Testis (tissue), 2 donors: Measurements from ENCODE around the gene C2CD3.

Source experiments
- CTCF ChIP-seq, 3 experiments: fragments of 450-650 bp in 2 of 3; fragments of 200-600 bp in 1 of 3; sonication (generic) in 1 of 3; IDR thresholded peaks; one replicate each; pipeline ENCODE4 v1.5.1; 2016 to 2019; ENCODE audit warnings: antibody characterized with exemption in 3 of 3, mild to moderate bottlenecking in 2 of 3, moderate library complexity in 1 of 3
- POLR2A ChIP-seq: fragments of 450-650 bp; IDR thresholded peaks from one replicate; pipeline ENCODE4 v1.6.1; 2017; ENCODE audit warnings: antibody characterized with exemption, mild to moderate bottlenecking, moderate library complexity

DNA sequence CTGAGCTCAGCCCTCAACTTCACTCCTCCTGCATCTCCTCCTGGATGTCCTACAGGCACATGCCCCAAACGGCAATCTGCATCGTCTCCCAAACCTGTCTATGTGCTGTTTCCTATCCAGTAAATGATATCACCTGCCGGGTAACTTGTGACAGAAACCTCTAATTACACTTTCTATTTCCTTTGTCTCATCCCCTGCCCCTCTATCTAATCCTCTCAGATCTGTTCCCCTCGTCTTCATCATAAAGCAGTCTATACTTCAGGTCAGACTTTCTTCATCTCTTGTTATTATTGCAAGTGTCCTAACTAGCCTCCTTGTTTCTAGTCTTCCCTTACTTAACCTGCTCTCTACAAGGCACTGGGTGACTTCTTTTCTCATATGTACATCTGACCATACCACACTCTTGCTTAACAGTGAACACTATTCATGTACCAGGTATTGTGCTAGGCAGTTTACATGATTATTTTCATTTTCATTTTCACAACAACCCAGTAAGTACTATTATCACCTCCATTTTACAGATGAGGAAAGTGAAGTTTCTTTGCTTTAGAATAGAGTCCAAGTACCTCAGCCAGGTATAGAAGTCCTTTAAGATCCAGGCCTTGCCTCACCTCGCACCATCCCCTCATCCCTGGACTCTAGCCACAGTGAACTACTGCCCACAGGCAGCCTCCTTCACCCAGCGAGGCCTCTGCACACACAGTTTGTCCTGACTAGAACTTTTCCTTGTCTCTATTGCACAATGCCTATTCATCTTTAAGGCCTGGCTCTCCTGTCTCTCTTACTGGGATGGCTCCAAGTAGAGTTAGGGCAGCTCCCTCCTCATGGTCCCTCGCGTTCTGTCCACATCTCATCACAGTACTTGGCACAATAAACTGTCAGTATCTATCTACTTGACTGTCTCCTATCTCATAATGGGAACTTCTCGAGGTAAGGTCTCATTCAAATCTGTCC is 139.8 kb downstream of the C2CD3 start:
- no peak for TF ChIP-seq POLR2A
- no peak for TF ChIP-seq CTCF (IDR thresholded peaks at IDR 0.05)
